OCI-LY3 (cell line): ENCODE measurements around the gene SERPINB7.

ENCODE experiments used
- H2AFZ ChIP-seq: fragments of 200-600, 300-600 bp; shearing (Covaris generic); 2 replicates; pipeline ENCODE4 v1.6.0; 2014; ENCODE audit warnings: antibody characterized with exemption, low read depth, low read length
- H3K27ac ChIP-seq: fragments of 200-600, 300-600 bp; sonication (generic); 2 replicates; pipeline ENCODE4 v1.5.1; 2014; ENCODE audit warnings: mild to moderate bottlenecking, low read length, moderate library complexity, mixed read lengths
- H3K27me3 ChIP-seq: fragments of 200-600, 300-600 bp; sonication (generic); 2 replicates; pipeline ENCODE4 v1.6.1; 2014; ENCODE audit warnings: low read depth, low read length, mixed read lengths
- H3K36me3 ChIP-seq: fragments of 200-600, 300-600 bp; sonication (generic); replicated peaks from 2 replicates; pipeline ENCODE3; 2014; ENCODE audit warnings: low read depth, low read length, mixed read lengths
- H3K4me1 ChIP-seq: fragments of 300-600, 200-600 bp; sonication (generic); 2 replicates; pipeline ENCODE4 v1.6.1; 2014; ENCODE audit warnings: low read length, mixed read lengths
- H3K4me2 ChIP-seq: fragments of 200-600, 300-600 bp; sonication (generic); 2 replicates; pipeline ENCODE4 v1.6.1; 2014; ENCODE audit warnings: low read length, mixed read lengths
- H3K4me3 ChIP-seq: fragments of 300-600, 200-600 bp; sonication (generic); 2 replicates; pipeline ENCODE4 v1.5.1; 2014; ENCODE audit warnings: antibody characterized with exemption, mild to moderate bottlenecking, low read length, moderate library complexity
- H3K79me2 ChIP-seq: fragments of 300-600, 200-600 bp; shearing (Covaris generic); 2 replicates; pipeline ENCODE4 v1.6.1; 2014; ENCODE audit warnings: mild to moderate bottlenecking, low read length, mixed read lengths
- H3K9ac ChIP-seq: fragments of 300-600, 200-600 bp; shearing (Covaris generic); 2 replicates; pipeline ENCODE4 v1.6.0; 2014; ENCODE audit warnings: mild to moderate bottlenecking, low read length, moderate library complexity
- H3K9me3 ChIP-seq: fragments of 200-600, 300-600 bp; shearing (Covaris generic); 2 replicates; pipeline ENCODE4 v1.6.1; 2014; ENCODE audit warnings: low read length, mixed read lengths; ENCODE audit not compliant: insufficient read depth
- H4K20me1 ChIP-seq: fragments of 200-600, 300-600 bp; sonication (generic); 2 replicates; pipeline ENCODE4 v1.6.1; 2016; ENCODE audit warnings: low read length, mixed read lengths; ENCODE audit not compliant: insufficient read depth
- EZH2phosphoT487 ChIP-seq: fragments of 200-600 bp; shearing (Covaris generic); IDR thresholded peaks from 2 replicates; pipeline ENCODE4 v1.6.1; 2018; ENCODE audit warnings: antibody characterized with exemption, mixed run types, low read depth
- TF ChIP-seq, protein P1 (sequence below): fragments of 200-600, 300-600 bp; sonication (generic); IDR thresholded peaks from 2 replicates; pipeline ENCODE4 v1.5.1; 2014; ENCODE audit warnings: antibody characterized with exemption, low read length, low read depth

Gene SERPINB7

DNA sequence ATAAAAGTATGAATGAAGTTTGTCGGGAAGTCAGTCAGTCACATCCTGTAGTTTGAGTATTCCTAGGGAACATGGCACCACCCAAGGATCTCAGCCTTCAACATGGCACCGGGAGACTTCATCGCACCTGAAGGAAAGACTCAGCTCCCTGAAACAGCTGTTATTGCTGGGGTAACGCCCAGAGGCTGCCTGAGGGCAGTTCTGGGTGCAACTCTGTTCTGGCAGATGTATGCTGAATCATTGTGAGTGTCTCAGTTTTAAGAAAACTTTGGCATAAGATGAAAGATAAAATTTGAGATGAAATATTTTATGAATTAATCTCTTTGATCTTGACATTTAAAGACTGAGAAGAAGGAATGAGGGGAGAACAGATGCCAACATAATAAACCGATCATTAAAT, 62.4 kb downstream of the SERPINB7 start:
- H2AFZ ChIP-seq = no peak overlapping the region
- peaks cover 24% of the 10 kb centered on the region for H3K4me1 ChIP-seq
- no peaks in the 10 kb centered on the region for H3K79me2 ChIP-seq
- H4K20me1 ChIP-seq = no peaks in the 10 kb centered on the region
- H3K9ac ChIP-seq = no peak overlapping the region
- no peak overlapping the region for H3K4me2 ChIP-seq
- TF ChIP-seq, protein P1, sequence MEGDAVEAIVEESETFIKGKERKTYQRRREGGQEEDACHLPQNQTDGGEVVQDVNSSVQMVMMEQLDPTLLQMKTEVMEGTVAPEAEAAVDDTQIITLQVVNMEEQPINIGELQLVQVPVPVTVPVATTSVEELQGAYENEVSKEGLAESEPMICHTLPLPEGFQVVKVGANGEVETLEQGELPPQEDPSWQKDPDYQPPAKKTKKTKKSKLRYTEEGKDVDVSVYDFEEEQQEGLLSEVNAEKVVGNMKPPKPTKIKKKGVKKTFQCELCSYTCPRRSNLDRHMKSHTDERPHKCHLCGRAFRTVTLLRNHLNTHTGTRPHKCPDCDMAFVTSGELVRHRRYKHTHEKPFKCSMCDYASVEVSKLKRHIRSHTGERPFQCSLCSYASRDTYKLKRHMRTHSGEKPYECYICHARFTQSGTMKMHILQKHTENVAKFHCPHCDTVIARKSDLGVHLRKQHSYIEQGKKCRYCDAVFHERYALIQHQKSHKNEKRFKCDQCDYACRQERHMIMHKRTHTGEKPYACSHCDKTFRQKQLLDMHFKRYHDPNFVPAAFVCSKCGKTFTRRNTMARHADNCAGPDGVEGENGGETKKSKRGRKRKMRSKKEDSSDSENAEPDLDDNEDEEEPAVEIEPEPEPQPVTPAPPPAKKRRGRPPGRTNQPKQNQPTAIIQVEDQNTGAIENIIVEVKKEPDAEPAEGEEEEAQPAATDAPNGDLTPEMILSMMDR = no peak
- TF ChIP-seq EZH2phosphoT487 = no peak
- no peak overlapping the region for H3K4me3 ChIP-seq
- no peak overlapping the region for H3K27ac ChIP-seq
- H3K36me3 ChIP-seq = no peaks in the 10 kb centered on the region
- peaks cover 64% of the 10 kb centered on the region for H3K27me3 ChIP-seq
- H3K9me3 ChIP-seq = no peaks in the 10 kb centered on the region

DNA sequence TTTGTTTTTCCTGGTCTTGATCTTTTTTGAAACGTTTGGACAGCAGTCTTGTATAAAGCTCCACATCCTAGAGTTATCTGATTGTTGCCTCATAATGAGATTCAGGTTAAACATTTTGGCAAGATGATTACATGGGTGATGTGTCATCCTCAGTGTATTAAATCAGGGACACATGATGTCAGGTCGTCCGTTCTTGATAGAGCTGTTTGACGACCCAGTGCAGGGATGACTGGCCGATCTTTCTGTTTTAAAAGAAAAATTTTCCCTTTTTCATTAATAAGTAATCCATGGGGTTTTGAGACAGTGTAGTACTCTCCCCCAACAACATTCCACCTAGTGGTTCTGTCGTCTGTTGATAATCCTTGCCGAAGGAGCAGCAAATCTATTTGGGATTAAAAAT, 67.8 kb downstream of the SERPINB7 start:
- peak overlapping the region; percentile 70 for H3K4me2 ChIP-seq
- TF ChIP-seq EZH2phosphoT487 = 0 out of 2 replicates have a peak, but pooled peaks have one; percentile 16
- TF ChIP-seq, protein P1 = no peak

DNA sequence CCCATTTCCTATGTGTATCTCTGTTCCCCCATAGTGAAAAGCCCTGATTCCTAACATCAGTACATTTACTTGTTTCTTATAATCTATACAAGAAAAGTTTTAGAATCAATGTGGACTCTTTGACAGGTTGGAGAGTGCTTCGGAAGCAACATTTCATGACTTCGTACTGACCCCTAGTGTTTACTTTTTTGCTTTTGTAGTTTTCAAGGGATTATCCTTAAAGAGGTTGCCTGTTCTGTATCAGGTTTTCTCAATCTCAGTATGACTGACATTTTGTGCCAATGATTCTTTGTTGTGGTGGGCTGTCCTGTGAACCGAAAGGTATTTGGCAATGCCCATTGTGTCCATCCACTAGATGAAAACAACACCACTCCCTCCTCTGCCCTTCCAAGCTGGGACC, 69.0 kb downstream of the SERPINB7 start:
- H4K20me1 ChIP-seq = no peaks in the 10 kb centered on the region
- no peaks in the 10 kb centered on the region for H3K9me3 ChIP-seq
- no peak overlapping the region for H3K9ac ChIP-seq
- TF ChIP-seq, protein P1 = peak; percentile 95
- TF ChIP-seq EZH2phosphoT487 = no peak
- H3K36me3 ChIP-seq = no peaks in the 10 kb centered on the region
- no peak overlapping the region for H3K27ac ChIP-seq
- H3K4me3 ChIP-seq = no peak overlapping the region
- peaks cover 62% of the 10 kb centered on the region for H3K27me3 ChIP-seq
- no peak overlapping the region for H2AFZ ChIP-seq
- no peaks in the 10 kb centered on the region for H3K79me2 ChIP-seq
- peaks cover 36% of the 10 kb centered on the region for H3K4me1 ChIP-seq
- H3K4me2 ChIP-seq = peak overlapping the region; percentile 70; the same call in 1 of the 2 replicates

More for the DNA sequence above, 67.8 kb downstream of the SERPINB7 start:
- H3K27ac ChIP-seq = no peak overlapping the region
- no peaks in the 10 kb centered on the region for H3K79me2 ChIP-seq
- no peaks in the 10 kb centered on the region for H4K20me1 ChIP-seq
- peaks cover 53% of the 10 kb centered on the region for H3K27me3 ChIP-seq
- no peaks in the 10 kb centered on the region for H3K36me3 ChIP-seq
- peaks cover 38% of the 10 kb centered on the region for H3K4me1 ChIP-seq
- H2AFZ ChIP-seq = no peak overlapping the region
- H3K9ac ChIP-seq = no peak overlapping the region
- no peaks in the 10 kb centered on the region for H3K9me3 ChIP-seq
- H3K4me3 ChIP-seq = peak overlapping the region; percentile 66

DNA sequence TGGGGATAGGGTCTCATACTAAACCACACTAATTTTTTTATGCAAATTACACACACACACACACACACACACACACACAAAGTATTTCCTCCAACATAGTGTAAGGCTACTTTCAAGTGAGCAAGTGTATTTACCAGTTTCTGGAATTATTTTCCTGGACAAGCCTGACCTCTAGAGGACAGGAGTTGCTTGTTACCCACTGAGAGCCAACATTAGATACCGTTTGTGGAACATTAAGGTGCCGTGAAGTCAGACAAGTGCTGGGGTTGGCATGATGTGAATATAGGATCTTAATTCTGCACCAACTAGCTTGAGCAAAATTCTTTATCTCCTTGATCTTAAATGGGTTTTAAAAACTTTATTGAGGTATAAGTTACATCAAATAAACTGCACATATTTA, 72.9 kb downstream of the SERPINB7 start:
- TF ChIP-seq, protein P1 = peak; percentile 99
- TF ChIP-seq EZH2phosphoT487 = no peak
- Histone ChIP-seq H3K27ac (no peak overlapping the region), H3K79me2 (no peaks in the 10 kb centered on the region), H4K20me1 (no peaks in the 10 kb centered on the region), H2AFZ (peak overlapping the region; percentile 63), H3K4me1 (peaks cover 20% of the 10 kb centered on the region), H3K4me2 (peak overlapping the region; percentile 53), H3K9ac (no peak overlapping the region), H3K4me3 (peak overlapping the region; percentile 22), H3K9me3 (no peaks in the 10 kb centered on the region), H3K36me3 (no peaks in the 10 kb centered on the region), H3K27me3 (peaks cover 48% of the 10 kb centered on the region)
